Glomerular visceral epithelial cell (primary cell): ENCODE data around the gene SCUBE1.

Source experiments
- DNase-seq: peaks from one replicate; pipeline ENCODE4 v3.0.0-alpha.2; 2016; ENCODE audit errors: extremely low spot score

The SCUBE1 gene

DNA sequence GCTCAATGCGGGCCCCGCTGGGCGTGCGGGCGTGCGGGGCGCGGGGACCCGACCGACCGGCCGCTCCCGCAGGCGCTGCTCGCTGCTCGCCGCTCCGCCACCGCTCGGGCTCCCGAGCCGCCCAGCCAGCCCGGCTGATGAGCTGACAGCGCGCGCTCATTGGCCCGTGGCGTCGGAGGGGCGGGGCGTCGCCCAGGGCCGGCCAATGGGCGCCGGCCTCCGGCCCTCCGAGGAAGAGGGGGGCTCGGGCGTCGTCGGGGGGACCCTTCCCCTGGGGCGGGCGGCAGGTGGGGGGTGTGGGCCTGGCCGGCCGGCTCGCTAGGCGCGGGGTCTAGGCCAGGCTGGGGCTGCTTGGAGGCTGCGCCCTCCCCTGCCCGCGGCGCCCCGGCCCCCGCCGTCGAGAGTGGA, at the start of gene SCUBE1:
Gene SCUBE1, minus strand, starts transcription at position 111 of the 408 bp plus-strand sequence. CDS start 111 bp downstream, outside the sequence.
- DNase-seq: no peak

DNA sequence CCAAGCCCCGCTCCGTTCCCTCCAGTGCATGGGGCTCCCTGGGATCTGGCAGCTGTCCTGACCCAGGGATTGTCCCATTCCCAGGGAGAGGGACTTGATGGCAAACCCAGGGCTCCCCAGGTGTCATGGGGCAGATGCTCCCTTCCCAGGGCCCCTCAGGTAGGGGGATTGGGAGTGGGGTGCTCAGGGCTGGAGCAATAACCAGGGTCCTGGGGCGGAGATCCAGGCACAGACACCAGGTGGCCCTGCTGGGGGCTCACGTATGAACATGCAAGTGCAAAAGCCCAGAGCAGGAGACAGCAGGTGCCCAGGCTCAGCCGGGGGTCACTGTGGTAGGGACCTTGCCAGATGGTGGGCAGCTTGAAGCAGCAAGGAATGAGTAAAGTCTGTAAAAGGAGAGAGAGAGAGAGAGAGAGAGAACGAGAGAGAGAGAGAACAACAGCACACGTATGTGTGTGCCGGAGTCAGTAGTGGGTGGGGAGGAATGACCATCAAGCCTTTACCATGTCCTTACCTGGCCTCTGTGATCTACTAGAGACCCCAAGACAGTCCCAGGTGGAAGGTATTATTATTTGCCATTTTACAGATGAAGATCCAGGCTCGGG, 49.3 kb upstream of the SCUBE1 start:
- DNase-seq: no peak

DNA sequence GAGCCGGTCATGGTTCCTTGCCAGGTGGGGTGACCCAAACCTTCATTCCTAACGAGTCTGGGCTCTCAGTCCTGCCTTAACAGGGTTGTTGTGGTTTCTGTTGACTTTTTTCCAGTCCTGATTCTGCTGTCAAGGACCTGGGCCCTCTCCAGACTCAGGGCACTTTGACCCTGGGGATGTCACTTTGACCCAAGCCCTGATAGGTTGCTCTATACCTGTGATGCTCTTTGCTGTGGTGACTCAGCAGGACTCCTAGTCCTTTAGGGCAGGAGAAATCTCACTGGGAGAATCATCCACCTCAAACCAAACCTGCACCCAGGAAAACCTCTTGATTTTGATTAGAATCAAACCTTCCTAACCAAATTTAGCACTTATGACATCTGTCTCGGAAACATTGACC, 48.1 kb upstream of the SCUBE1 start:
- no peak for DNase-seq

DNA sequence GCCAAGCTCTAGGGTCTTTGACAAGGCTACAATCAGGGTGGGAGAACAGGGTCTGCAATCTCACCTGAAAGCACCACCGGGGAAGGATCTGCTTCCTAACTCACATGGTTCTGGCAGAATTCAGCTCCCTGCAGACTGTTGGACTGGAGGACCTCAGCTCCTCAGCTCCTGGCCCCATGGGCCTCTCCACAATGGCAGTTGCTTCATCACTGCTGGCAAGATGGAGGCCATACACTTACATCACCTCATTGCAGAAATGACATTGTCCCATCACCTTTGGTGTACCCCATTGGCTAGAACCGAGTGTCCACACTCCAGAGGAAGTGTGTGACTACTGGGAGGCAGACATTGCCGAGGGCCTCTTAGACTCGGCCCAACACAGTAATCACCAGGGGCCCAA, 47.7 kb upstream of the SCUBE1 start:
- DNase-seq: no peak

DNA sequence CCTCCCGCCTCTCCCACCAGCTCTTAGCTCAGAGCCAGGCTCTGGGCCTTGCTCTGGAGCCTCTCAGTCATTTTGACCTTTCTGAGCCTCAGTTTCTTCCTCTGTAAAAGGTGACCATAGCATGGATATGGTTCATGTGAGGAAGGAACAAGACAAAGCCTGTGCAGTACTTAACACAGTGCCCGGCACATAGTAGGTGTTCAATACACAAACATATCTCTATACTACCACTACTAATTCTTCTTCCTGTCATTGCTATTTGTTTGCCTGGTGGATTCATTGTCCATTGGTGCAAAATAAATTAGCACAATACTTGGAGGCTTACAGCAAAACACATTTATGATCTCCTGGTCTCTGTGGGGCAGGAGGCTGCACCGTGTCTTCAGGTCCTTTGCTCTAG, 47.0 kb upstream of the SCUBE1 start:
- no peak for DNase-seq

DNA sequence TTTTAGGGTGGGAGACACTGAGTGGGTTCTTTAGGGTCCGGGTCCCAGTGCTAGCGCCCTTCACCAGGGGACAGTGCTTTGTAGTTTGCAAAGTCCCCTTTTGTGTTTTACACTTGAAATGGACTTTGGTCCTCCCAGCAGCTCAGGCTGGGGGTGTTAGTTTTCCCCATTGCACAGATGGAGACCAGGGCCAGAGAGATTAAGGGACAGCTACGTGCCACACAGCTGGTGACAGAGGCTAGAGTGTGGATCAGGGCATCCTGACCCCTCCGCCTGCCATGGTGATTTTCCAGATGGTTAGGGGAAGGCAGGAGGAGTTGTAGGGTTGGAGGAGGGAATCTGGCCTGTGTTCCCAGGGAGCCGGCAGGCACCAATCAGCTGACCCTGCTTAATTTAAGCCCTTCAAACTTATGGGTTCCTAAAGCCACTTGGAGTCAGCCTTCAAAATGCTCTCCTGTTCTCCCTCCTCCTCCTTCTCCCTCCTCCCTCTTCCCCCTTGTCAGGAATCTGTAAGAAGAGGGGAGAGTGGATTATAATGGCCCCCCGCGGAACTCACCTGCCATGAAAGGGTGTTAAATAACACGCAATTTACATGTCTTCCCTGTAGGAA, 46.2 kb upstream of the SCUBE1 start:
- no peak for DNase-seq

DNA sequence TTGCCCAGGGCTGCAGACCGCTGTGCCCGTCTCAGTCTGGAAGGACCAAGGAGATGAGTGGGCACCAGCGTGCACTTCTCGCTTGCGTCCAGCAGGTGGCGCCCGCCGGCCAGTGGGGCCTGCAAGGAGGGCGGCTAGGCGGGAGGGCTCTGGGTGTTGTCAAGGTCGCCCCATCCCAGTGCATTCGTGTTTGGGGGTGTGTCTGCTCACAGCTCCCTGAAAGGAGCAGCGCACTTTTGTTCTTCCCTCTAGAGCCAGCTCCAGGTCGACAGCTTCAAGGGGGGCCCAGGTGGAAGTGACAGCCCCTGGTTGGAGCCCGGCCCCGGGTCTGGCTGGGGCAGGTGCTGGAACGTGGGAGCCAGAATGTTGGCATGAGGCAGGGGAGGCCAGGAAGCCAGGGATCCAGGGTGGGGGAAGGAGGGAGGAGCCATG, 45.3 kb upstream of the SCUBE1 start:
- peak; percentile 56 for DNase-seq

DNA sequence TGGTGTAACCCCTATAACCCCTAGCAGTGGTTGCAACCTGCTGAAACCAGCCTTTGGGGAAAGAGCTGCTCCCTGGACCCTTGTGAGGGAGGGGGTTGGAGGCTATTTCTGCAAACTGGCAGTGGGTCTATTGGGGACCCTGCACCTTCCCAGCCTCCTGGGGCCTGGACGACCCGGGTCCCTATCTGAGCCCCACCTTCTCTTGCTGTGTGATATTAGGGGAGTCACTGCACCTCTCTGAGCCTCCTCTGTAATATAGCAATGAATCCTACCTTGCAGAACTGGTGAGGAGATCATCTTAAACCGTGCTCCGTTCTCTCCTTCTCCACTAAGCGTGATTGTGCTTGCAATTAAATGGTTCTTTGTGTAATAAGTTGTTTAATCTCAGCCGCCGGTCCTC, 44.6 kb upstream of the SCUBE1 start:
- no peak for DNase-seq

DNA sequence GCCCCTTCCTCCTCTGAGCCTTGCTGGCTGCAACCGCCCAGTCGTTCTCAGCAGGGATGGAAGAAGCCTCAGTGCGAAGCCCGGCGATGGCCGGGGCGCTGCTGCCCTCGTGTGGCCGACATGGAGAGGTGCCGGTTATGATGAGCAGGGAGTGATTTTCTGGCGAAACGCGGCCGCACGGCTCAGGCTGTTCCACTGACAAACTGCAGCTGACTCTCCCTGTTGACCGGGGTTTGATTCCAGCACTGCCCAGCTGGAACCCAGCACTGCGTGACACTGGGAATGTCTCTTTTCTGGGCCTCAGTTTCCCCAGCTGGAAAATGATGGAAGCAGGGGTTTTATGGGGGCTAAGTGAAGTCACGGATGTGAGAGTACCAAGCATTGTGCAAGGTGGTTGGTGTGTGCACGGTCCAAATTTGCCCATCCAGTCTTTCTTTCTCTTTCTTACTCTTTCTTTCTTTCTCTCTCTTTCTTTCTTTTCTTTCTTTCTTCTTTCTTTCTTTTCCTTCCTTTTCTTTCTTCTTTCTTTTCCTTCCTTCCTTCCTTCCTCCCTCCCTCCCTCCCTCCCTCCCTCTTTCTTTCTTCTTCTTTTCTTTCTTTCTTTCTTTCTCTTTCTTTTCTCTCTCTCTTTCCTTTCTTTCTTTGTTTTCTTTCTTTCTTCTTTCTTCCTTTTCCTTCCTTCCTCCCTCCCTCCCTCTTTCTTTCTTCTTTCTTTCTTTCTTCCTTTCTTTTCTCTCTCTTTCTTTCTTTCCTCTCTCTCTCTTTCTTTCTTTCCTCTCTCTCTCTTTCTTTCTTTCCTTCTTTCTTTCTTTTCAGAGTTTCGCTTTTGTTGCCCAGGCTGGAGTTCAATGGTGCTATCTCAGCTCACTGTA, 42.8 kb upstream of the SCUBE1 start:
- DNase-seq: peak; percentile 73

DNA sequence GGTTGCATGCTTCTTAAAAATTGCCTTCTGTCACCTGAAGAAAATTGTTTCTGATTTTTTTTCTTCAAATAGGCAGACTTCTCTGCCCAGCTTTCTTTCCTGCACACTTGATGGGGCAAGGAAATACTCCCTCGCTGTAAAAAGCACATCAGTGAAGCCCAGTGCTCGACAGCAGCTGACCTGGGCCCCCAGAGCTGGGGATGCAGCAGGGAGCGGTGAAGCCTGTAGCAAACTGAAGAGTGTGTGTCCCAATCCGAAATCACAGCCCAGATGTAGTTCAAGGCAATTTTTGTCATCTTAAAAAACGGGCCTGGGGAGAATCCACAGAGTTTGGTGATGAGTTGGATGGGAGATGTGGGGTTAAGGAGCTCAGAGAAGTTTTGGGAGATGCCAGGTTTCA, 41.7 kb upstream of the SCUBE1 start:
- no peak for DNase-seq

DNA sequence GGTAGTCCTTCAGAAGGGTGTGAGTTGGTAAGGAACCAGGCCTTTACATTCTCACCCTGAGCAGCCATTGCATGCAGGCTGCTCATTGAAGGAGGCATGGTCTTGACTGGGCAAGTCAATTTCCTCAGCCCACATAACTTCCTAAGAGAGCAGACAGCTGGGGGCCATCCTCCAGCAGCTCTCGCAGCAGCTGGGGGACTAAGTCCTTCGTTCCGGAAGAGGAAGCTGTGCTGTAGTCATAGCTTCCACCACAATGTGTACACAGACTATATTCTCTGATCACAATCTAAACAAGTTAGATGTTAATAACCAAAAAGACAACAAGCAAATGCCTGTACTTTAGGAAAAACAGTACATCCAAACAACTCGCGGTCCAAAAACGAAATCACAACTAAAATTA, 38.5 kb upstream of the SCUBE1 start:
- no peak for DNase-seq

DNA sequence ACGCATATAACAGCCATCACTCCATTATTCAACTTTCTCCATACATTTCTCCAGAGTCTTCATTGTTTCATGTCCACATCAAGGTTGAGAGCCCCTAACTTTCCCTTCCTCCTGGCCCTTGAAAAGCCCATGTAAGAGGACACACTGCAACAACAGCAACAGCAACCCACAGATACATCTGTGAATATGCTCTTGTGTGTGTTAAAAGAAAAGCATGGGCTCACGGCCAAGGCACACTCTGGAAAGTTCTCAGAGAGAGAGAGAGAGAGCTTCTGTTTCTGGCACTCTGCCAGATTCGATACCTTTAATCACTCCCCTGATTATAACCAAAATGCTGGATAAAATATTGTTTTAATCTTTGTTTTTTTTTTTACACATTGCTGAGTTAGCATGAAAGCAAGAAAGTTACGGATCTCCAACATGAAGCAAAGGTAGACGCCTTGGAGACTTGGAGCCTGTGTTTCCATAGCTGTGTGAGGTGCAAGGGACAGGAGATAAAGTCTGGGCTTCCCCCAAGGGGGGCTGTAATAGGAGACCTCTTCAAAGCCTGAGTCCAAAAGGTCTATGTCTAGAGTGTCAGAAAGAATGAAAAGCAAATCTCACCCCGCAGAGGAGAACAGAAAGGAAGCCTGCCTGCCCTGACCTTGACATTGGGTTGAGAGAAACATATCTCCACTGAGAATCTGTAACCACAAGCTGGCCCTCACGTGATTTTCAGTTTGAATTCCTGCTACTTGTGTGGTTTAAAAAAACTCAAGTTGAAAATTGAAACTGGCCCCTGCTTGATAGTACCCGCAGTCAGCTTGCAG, 34.9 kb upstream of the SCUBE1 start:
- DNase-seq: no peak

DNA sequence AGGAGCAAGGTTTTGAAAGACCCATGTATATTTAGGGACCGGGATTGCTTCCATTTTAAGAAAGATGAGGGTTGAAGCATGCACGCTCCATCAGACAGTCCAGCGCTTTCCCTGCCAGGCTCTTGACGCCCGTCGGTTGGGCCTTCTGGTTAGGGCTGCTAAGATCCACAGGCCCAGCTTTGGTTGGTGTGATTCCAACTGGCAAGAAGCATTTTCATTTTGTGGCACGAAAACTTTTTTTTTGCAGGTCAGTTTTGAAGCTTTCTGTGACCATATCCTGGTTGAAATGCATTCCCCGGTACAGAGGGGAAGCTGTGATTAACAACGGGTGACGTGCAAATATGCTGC, 34.4 kb upstream of the SCUBE1 start:
- DNase-seq: no peak

DNA sequence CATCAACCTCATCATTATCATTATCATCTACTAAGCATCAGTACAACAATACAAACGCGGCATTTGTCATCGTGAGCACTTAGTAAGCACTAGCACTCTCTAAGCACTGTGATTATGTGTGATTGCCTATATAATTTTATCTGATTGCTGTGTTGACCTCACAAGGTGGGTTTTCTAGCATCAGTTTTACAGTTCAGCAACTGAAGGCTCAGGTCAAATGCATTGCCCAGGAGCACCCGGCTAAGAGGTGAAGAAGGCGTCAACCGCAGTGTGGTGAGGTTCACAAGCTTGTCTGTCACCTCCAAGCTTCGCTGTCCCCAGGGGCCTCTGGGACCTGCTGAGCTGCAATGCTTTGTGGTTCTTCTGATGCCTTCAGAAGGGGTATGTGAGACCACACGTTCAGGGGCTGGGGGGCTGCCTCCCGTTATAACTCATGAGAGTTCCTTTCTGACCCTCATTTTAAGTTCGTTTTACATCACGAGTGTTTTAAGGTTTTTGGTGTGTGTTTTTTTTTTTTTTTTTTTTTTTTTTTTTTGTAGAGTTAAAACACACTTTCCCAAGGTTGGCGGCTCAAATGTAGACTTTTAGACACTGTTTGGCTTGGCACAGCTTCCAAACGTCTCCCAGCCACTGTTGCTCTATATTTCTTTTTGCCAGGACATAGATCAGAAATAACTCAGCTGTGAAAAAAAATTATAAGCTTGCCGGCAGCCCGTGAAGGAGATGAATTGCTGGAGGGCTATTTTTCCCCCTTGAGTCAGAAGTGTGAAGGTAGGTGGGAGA, 33.8 kb upstream of the SCUBE1 start:
- no peak for DNase-seq

DNA sequence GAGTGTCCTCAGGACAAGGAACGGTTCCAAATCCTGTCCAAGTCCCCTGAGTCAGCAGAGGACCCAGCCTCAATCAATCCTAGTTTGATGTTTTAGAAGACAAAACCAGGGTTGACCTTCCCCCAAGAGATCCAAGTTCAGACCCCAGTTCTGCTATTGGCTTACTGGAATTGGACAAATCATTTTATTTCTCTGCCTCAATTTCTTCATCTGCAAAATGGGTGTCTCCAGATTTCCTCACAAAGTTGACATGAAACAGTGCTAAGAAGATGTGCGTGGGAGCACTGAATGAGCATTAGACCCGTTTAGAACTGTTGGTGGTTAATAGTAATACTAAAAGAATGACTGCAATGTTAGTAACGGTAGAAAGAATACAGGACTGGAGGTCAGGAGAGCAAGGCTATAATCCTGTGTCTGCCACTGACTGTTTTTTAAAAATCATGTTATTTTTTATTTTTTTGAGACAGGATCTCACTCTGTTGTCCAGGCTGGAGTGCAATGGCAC, 32.8 kb upstream of the SCUBE1 start:
- no peak for DNase-seq

DNA sequence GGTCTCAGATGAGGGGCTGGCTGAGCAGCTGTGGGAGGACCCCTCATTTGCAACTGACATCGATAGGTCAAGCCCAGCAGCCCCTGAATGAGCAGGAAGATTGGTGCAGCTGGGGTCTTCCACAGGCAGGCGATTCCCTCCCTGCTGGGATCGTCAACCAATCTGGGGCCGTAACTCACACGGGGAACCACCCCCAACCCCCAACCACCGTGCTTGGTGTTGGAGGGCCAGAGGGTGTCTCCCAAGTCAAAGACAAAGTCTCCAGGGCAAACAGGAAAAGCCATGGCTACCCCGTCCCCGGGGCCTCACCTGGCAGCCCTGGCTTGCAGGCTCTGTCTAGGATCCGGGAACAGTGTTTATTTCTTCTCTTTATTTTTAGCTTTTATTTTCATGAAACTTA, 26.9 kb upstream of the SCUBE1 start:
- no peak for DNase-seq

DNA sequence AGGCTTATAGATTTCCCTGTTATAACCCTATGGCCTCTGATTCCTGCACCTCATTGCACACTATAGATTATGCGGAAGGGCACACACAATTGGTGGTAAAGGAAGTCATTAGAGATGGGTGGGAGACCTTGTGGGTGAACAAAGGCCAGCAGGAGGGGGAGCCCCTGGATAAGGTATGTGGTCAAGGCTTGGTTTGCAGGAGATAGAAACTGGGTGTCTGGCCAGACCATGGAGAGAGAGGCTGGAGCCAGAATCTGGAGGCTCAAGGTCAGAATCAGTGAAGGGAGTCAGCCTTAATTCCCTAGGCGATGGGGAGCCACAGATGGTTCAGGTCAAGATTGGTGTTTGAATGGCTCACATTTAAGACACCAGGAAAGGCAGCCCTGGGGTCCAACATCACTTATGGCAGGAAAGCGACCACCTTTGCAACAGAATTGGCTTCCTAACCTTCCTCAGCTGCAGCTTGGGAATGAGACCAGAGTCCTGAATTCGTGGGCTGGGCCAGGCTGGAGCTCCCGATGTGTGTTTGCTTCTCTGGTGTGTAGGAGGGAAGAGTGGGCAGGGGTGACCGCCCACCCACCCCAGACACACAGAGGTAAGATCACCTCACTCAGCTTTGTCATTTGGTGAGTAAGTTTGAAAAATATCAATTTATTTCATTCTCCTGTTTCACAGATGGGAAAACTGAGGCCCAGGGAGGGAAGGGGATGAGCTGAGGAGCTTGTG, 22.7 kb upstream of the SCUBE1 start:
- no peak for DNase-seq

DNA sequence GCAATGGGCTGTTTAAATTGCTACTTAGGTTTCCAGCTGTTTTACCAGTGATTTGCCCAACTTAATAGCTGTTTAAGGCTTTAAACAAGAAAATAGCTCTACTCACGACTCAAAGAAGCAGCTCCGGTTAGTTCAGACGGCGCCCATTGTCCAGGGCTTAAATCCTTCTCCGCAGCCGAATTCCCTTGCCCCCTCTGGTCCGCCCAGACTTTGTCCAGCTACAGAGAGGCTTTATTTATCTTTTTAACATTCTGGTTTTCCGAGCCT, 20.9 kb upstream of the SCUBE1 start:
- no peak for DNase-seq

DNA sequence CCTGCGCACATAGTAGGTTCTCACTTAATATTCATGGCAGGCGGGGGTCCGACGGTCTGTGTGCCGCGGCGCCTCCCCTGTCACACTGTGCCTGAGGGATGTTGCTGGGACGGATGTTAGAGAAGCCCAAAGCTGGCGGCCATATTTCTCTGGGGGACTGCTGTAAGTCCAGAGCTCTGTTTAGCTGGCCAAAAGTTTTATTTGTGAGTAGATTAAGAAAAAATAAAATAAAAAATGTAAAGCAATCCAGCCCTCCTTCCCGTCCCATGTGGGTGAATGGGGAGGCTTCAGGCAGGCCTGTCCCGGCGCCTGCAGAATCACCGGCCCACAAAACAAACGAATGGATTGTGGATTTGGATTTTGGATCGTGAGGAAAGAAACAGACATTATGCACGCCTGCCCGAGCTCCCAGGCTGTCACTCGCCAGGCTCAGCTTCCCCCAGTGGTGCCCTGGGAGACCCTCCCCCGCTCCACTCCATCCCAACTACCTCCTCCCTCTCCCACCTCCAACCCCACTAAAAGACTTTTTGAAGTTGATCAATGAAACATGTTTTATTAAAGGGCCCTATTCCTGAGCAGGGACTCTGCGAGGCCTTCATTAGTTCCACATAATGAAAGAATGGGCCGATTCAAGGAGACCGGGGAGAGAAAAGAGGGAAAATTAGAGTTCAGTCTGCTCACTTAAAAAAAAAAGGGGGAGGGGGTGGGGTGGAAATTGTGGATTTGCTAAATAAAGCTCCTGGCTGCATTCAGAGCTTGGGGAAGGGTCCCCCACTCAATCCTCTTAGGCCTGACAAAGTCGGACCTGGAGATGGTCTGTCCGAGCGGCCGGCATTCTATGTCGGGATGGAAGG, 20.4 kb upstream of the SCUBE1 start:
- DNase-seq: no peak

DNA sequence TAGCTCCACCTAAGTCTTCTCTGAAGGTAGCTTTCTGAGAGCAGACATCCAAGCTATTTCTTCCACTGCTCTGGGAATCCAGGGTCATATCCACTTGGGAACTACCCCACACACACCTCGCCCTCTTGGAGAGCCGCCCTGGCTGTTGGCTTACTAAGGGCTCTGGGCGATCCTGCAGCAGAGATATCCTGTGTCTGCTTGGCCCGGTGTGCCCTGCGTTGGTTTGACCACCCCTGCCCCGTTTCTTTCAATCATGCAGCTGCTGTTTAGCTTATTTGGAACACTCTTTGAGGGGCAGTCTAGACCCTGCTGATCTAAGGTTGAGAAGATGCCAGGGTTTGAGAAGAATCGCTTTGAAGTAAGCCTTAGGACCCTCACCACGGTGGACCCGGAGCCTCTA, 17.4 kb upstream of the SCUBE1 start:
- DNase-seq: no peak
